ENCODE data around the gene LMAN1. TPM values are rescaled to one million over a fixed set of nuclear protein-coding genes. Genes with fewer than 3 reads are reported as not detected.

The LMAN1 gene
- total RNA-seq, 6 donors from 2014 or later: 47.5 to 159 (median 60.7) TPM

GRCh38 chr18:59354731-59355130 lies 4.3 kb downstream of the LMAN1 start:
- TF ChIP-seq POLR2A (IDR thresholded peaks at IDR 0.05) (no peak), POLR2AphosphoS5 (IDR thresholded peaks at IDR 0.05) (no peak), CTCF (IDR thresholded peaks at IDR 0.05) (no peak), EP300 (IDR thresholded peaks at IDR 0.05) (no peak)
- H3K4me1 ChIP-seq: peaks cover 11 to 15% (median 13%) of the 10 kb centered on the region in 4 donors
- DNase-seq (no peak), ATAC-seq (ENCODE audit: low FRiP score in 2 of 2) (no peak)
- H3K27me3 ChIP-seq: no peaks in the 10 kb centered on the region
- H3K4me3 ChIP-seq: no peak overlapping the region
- no peak overlapping the region for H3K27ac ChIP-seq
- H3K36me3 ChIP-seq: peaks cover 12 to 61% (median 39%) of the 10 kb centered on the region in 4 donors
- no peaks in the 10 kb centered on the region for H3K9me3 ChIP-seq
- 83 to 85% methylated on average over 2 of the region's 2 CpGs for WGBS, 2 donors

GRCh38 chr18:59353079-59353680 lies 5.9 kb downstream of the LMAN1 start:
- H3K4me1 ChIP-seq: peaks cover 11 to 13% (median 12%) of the 10 kb centered on the region in 4 donors
- H3K4me3 ChIP-seq: no peak overlapping the region
- 80 to 81% methylated on average over 4 of the region's 4 CpGs for WGBS, 2 donors
- H3K9me3 ChIP-seq: no peaks in the 10 kb centered on the region
- no peaks in the 10 kb centered on the region for H3K27me3 ChIP-seq
- no peak overlapping the region for H3K27ac ChIP-seq
- peaks cover 15 to 76% (median 52%) of the 10 kb centered on the region in 4 donors for H3K36me3 ChIP-seq
- TF ChIP-seq POLR2AphosphoS5 (IDR thresholded peaks at IDR 0.05): no peak
- TF ChIP-seq CTCF (IDR thresholded peaks at IDR 0.05): no peak
- no peak for TF ChIP-seq POLR2A (IDR thresholded peaks at IDR 0.05)
- TF ChIP-seq EP300 (IDR thresholded peaks at IDR 0.05): no peak
- ATAC-seq (ENCODE audit: low FRiP score in 2 of 2) (no peak), DNase-seq (no peak)

GRCh38 chr18:59352250-59352855 lies 6.7 kb downstream of the LMAN1 start:
- TF ChIP-seq CTCF (IDR thresholded peaks at IDR 0.05): no peak
- no peak for TF ChIP-seq POLR2AphosphoS5 (IDR thresholded peaks at IDR 0.05)
- TF ChIP-seq EP300 (IDR thresholded peaks at IDR 0.05): no peak
- TF ChIP-seq POLR2A (IDR thresholded peaks at IDR 0.05): no peak
- H3K27ac ChIP-seq: no peak overlapping the region
- peaks cover 21 to 84% (median 54%) of the 10 kb centered on the region in 4 donors for H3K36me3 ChIP-seq
- DNase-seq (no peak), ATAC-seq (ENCODE audit: low FRiP score in 2 of 2) (no peak)
- no peaks in the 10 kb centered on the region for H3K27me3 ChIP-seq
- no peaks in the 10 kb centered on the region for H3K9me3 ChIP-seq
- H3K4me1 ChIP-seq: peaks cover 5 to 8% (median 7%) of the 10 kb centered on the region in 4 donors
- 84 to 90% methylated on average over 3 of the region's 3 CpGs for WGBS, 2 donors
- H3K4me3 ChIP-seq: no peak overlapping the region

GRCh38 chr18:59345556-59345955 lies 13.5 kb downstream of the LMAN1 start:
- no peak for DNase-seq
- Histone ChIP-seq H3K27me3 (no peaks in the 10 kb centered on the region), H3K27ac (no peak overlapping the region), H3K4me1 (no peaks in the 10 kb centered on the region), H3K9me3 (no peaks in the 10 kb centered on the region), H3K36me3 (peaks cover 29 to 94% (median 51%) of the 10 kb centered on the region in 4 donors), H3K4me3 (no peak overlapping the region)
- WGBS, 2 donors: 98% methylated on average over 4 of the region's 4 CpGs
- ATAC-seq (ENCODE audit: low FRiP score in 2 of 2): no peak
- TF ChIP-seq POLR2A (IDR thresholded peaks at IDR 0.05) (no peak), CTCF (IDR thresholded peaks at IDR 0.05) (no peak), EP300 (IDR thresholded peaks at IDR 0.05) (no peak), POLR2AphosphoS5 (IDR thresholded peaks at IDR 0.05) (no peak)

All from upper lobe of left lung (tissue), 6 donors.